ENCODE results near the gene COPS4.

The COPS4 gene

GRCh38 chr4:83089410-83090157, 54.6 kb downstream of the COPS4 start:
- TF ChIP-seq ZNF274 (IDR thresholded peaks at IDR 0.05; ENCODE audit: low read depth, low read length): no peak
- H3K4me3 ChIP-seq (ENCODE audit: low read length): no peak overlapping the region

GRCh38 chr4:83093060-83093640, 58.2 kb downstream of the COPS4 start:
- TF ChIP-seq ZNF274 (IDR thresholded peaks at IDR 0.05; ENCODE audit: low read depth, low read length): no peak
- no peak overlapping the region for H3K4me3 ChIP-seq (ENCODE audit: low read length)

GRCh38 chr4:83096397-83096796, 61.4 kb downstream of the COPS4 start:
- TF ChIP-seq ZNF274 (IDR thresholded peaks at IDR 0.05; ENCODE audit: low read depth, low read length): no peak
- no peak overlapping the region for H3K4me3 ChIP-seq (ENCODE audit: low read length)

DNA sequence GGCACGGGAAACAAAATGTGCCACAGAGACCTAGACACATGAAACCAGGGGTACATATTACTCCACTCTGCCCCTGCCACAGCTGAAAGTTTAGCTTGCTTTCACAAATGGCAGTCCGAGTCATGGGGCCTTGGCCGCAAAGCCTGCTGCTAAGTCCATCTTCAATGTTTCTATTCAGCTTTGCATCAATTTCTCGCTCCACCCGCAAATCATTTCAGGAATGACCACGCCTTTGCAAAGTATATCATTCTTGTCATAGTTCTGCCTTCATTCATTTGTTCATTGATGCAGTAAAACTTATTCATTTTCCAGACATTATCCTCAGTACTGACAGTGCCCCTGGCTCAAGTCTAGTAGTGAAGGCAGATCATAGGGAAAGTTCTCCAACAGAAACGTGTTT, 70.0 kb downstream of the COPS4 start:
- H3K4me3 ChIP-seq (ENCODE audit: low read length): no peak overlapping the region
- TF ChIP-seq ZNF274 (IDR thresholded peaks at IDR 0.05; ENCODE audit: low read depth, low read length): no peak

DNA sequence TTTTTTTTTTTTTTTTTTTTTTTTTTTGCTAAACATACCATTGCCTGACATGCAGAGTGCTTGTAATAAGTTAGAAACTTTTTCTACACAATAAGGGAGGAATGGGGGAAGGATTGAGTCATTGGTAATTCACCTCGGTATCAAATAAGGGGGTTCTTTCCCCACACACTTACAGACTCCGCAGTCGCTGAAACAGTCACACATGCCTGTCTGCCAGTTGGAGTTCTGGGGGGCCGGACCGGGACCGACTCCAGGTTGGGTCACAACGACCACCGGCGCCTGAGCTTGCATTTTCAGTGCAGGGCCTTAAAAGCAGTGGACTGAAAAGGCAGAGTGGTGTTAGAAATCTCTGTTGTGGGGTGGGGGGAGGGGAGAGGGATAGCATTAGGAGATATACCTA, 72.6 kb downstream of the COPS4 start:
- no peak overlapping the region; the same call in 1 of the 2 replicates for H3K4me3 ChIP-seq (ENCODE audit: low read length)
- no peak for TF ChIP-seq ZNF274 (IDR thresholded peaks at IDR 0.05; ENCODE audit: low read depth, low read length)

DNA sequence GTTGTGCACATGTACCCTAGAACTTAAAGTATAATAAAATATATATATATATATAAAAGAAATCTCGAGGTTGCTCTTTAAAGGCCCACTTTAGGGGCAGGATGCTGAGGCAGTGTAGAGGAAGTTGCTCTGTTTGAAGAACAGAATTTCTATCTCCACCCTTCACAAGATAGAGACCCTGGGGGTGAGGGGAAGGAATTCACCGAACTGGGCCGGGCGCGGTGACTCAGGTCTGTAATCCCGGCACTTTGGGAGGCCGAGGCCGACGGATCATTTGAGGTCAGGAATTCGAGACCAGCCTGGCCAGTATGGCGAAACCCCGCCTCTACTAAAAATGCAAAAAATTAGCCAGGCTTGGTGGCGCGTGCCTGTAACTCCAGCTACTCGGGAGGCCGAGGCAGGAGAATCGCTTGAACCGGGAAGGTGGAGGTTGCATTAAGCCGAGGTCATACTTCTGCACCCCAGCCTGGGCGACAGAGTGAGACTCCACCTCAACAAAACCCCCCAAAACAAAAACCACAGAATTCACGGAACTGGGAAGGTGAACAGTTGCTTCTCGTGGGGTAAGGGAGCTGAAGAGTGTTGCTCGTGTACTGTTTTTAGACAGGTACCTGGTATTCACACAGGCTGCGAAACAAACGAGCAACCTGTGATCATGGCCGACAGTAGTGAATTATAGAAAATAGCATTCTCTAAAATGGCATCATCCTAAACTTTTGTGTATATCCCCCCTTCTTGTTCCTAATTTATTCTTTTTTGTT, 73.3 kb downstream of the COPS4 start:
- H3K4me3 ChIP-seq (ENCODE audit: low read length): peak overlapping the region; percentile 74
- no peak for TF ChIP-seq ZNF274 (IDR thresholded peaks at IDR 0.05; ENCODE audit: low read depth, low read length)

DNA sequence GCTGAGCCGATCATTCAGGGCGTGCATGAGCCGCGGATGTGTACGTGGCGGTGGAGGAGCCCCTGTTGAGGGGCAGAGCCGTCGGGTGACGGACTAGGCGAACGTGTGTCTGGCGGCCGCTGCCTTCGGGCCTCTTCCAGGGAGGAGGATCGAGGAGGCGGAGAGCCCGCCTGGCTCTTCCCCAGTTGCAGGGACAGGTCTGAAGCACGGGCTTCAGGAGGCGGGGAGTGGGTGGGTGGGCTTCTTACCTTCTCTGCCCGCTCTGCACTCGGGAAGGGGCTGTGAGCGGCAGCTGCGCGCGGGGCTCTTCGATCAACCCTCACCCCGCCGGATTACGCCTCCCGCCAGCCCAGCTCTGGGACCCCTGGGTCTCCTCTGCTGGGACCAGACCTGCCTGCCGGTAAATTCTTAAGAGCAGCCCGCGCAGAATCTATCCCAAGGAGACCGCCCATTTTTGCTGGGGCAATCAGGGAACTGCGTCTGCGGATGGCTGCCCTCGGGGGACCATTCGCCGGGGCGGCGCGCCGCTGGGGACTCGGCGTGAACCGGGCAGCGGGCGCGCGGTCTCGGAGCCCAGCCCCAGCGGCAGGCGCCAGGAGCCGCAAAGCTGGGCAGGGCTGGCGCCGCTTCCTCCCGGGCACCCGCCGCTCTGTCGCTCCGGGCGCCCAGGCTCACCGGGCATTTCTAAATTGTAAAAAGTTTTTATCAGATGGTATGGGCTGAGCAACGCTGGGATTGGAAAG, 74.7 kb downstream of the COPS4 start:
- no peak for TF ChIP-seq ZNF274 (IDR thresholded peaks at IDR 0.05; ENCODE audit: low read depth, low read length)
- peak overlapping the region; percentile 74 for H3K4me3 ChIP-seq (ENCODE audit: low read length)

- peak overlapping the region; percentile 74 for H3K4me3 ChIP-seq (ENCODE audit: low read length)
- no peak for TF ChIP-seq ZNF274 (IDR thresholded peaks at IDR 0.05; ENCODE audit: low read depth, low read length)
These were observed 75.4 kb downstream of the COPS4 start for GRCh38 chr4:83110223-83110945.

DNA sequence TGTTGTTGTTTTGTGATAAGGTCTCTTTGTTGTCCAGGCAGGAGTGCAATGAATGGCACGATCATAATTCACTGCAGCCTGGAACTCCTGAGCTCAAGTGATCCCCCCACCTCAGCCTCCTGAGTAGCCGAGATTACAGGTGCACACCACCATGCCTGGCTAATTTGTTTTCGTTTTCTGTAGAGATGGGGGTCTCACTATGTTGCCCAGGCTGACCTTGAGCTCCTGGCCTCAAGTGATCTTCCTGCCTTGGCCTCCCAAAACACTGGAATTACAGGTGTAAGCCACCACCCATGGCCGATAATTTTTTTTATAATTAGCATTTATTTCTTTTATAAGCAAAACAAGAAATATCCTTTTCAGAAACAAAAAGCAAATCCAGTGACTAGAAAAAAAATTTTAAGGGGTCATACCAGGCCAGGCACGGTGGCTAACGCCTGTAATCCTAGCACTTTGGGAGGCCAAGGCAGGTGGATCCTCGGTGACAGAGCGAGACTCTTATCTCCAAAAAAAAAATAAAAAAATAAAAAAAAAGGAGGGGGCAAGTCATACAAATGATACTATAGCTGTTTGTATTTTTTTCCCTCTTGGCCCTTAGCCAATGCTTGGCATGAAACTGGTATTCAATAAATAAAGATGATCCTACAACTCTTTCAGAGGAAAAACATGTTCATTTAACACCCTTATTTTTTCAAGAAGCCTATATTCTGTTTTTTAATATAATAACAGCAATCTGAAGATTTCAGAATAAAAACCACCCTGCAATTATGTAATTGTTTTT, 76.2 kb downstream of the COPS4 start:
- peak overlapping the region; percentile 74 for H3K4me3 ChIP-seq (ENCODE audit: low read length)
- TF ChIP-seq ZNF274 (IDR thresholded peaks at IDR 0.05; ENCODE audit: low read depth, low read length): no peak

- peak overlapping the region; percentile 74 for H3K4me3 ChIP-seq (ENCODE audit: low read length)
These were observed 76.8 kb downstream of the COPS4 start for GRCh38 chr4:83111751-83112141.

- H3K4me3 ChIP-seq (ENCODE audit: low read length): peak overlapping the region; percentile 97
- no peak for TF ChIP-seq ZNF274 (IDR thresholded peaks at IDR 0.05; ENCODE audit: low read depth, low read length)
These were observed 77.2 kb downstream of the COPS4 start for GRCh38 chr4:83112231-83112630.

DNA sequence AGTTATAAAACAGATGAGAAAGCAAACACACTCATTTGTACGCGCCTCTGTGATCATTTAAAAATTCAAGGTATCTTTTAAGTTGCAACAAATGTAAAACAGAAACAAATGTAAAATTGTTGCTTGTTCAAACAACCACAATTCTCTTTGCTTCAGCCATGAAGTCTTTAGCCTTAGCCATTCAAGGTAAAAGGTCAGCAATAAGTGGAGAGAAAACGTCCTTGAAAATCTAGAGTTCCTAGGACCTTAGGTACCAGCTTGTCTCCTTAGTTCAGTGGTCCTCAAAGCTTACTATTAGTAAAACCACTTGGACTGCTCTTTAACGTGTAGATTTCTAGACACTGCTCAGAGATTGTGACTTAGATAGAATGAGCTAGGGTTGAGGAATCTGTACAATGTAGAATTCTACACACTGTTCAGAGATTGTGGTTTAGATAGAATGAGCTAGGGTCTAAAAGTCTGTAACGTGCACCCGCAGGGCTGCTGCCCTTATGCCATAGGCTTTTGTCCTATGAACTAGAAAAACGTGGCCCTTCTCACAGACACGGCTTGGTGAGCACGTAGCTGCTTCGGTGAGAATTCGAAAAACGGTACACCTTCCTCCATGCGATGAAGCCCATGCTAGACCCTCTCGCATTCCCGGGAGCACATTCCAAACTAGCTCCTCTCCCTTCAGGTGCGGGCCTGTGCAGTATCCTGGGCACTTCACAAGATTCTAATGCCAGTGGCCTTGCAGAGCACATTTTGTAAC, 77.9 kb downstream of the COPS4 start:
- no peak for TF ChIP-seq ZNF274 (IDR thresholded peaks at IDR 0.05; ENCODE audit: low read depth, low read length)
- H3K4me3 ChIP-seq (ENCODE audit: low read length): peak overlapping the region; percentile 97
